Tibial nerve (tissue), 4 donors: ENCODE measurements around the gene NAA38. TPM values are rescaled to one million over a fixed set of nuclear protein-coding genes. Genes with fewer than 3 reads are reported as not detected.
A peak's percentile ranks its signal among the peaks of the same experiment; 100 is the strongest.

Source experiments
- DNase-seq, 2 donors: peaks; one replicate each; pipeline ENCODE4 v3.0.0-alpha.2; 2019; ENCODE audit warnings: low spot score in 2 of 2
- H3K27ac ChIP-seq, 4 donors: fragments of 200-600 bp; sonication (generic) in 3 of 4; one replicate each; pipeline ENCODE4 v1.5.1; 2017 to 2019; ENCODE audit warnings: mild to moderate bottlenecking in 1 of 4
- H3K27me3 ChIP-seq, 2 donors: fragments of 200-600 bp; sonication (generic) in 1 of 2; one replicate each; pipeline versions ENCODE4 v1.5.1 to v1.6.0; 2017 to 2019
- H3K36me3 ChIP-seq, 3 donors: fragments of 200-600 bp; sonication (generic); one replicate each; pipeline ENCODE4 v1.5.1; 2018 to 2019
- H3K4me1 ChIP-seq, 4 donors: fragments of 200-600 bp; sonication (generic) in 3 of 4; one replicate each; pipeline ENCODE4 v1.5.1; 2017 to 2019
- H3K4me3 ChIP-seq, 4 donors: fragments of 200-600 bp; sonication (generic) in 3 of 4; one replicate each; pipeline ENCODE4 v1.5.1; 2017 to 2019; ENCODE audit warnings: mild to moderate bottlenecking in 1 of 4, moderate library complexity in 1 of 4
- H3K9me3 ChIP-seq, 4 donors: fragments of 200-600 bp; sonication (generic) in 3 of 4; one replicate each; pipeline ENCODE4 v1.5.1; 2017 to 2019
- CTCF ChIP-seq, 5 experiments: fragments of 200-600 bp in 3 of 5; fragments of 450-650 bp in 2 of 5; sonication (generic) in 3 of 5; IDR thresholded peaks; one replicate each; pipeline ENCODE4 v1.5.1; 2016 to 2019; ENCODE audit warnings: antibody characterized with exemption in 5 of 5, mild to moderate bottlenecking in 3 of 5, moderate library complexity in 2 of 5
- EP300 ChIP-seq, 2 donors: sonication (generic); formaldehyde crosslinking; IDR thresholded peaks; one replicate each; pipeline ENCODE4 v1.6.1; 2017; ENCODE audit warnings: antibody characterized with exemption in 2 of 2, mild to moderate bottlenecking in 1 of 2
- POLR2A ChIP-seq, 2 donors: fragments of 450-650 bp; IDR thresholded peaks; one replicate each; pipeline ENCODE4 v1.6.1; 2017; ENCODE audit warnings: antibody characterized with exemption in 2 of 2, mild to moderate bottlenecking in 2 of 2, moderate library complexity in 2 of 2
- WGBS, 2 donors: methylation state at CpG; one replicate each; pipeline ENCODE4 v1.1.5; 2018; 5-methylcytosine and 5-hydroxymethylcytosine counted together
- total RNA-seq, 4 donors: library from RNA; depleted of rRNA; stranded (reverse); fragments of >200 nt; gene quantifications; one replicate each; pipeline ENCODE4 v1.1.0, GENCODE V29; 2016

Gene NAA38
- total RNA-seq, 4 donors from 2014 or later: 104 to 198 (median 167) TPM

GRCh38 chr17:7844292-7845154, 12.8 kb downstream of the NAA38 start:
- TF ChIP-seq EP300 (IDR thresholded peaks at IDR 0.05) (peak; percentile 69 to 92), POLR2A (IDR thresholded peaks at IDR 0.05) (peak; percentile 70 to 87), CTCF (IDR thresholded peaks at IDR 0.05) (peak in 2 of 5 experiments; percentile 25 to 40)
- Histone ChIP-seq H3K9me3 (no peaks in the 10 kb centered on the region), H3K4me3 (peak overlapping the region; percentile 59 to 77 (median 63)), H3K27me3 (no peaks in the 10 kb centered on the region), H3K36me3 (peaks cover 0 to 41% (median 15%) of the 10 kb centered on the region in 3 donors), H3K27ac (peak overlapping the region; percentile 93 to 99 (median 96)), H3K4me1 (peaks cover 0 to 50% (median 18%) of the 10 kb centered on the region in 4 donors)
- 1% methylated on average over 28 to 49 of the region's 71 CpGs for WGBS, 2 donors
- peak; percentile 76 to 88 for DNase-seq

- WGBS, 2 donors: 0 to 1% methylated on average over 55 to 57 of the region's 61 CpGs
- TF ChIP-seq CTCF (IDR thresholded peaks at IDR 0.05): peak in 1 of 5 experiments; percentile 5
- TF ChIP-seq POLR2A (IDR thresholded peaks at IDR 0.05): peak; percentile 11 to 43
- TF ChIP-seq EP300 (IDR thresholded peaks at IDR 0.05): no peak
- peaks cover 0 to 33% (median 14%) of the 10 kb centered on the region in 3 donors for H3K36me3 ChIP-seq
- H3K4me1 ChIP-seq: peaks cover 0 to 55% (median 21%) of the 10 kb centered on the region in 4 donors
- H3K27me3 ChIP-seq: no peaks in the 10 kb centered on the region
- DNase-seq: peak; percentile 59 to 72
- peak overlapping the region; percentile 59 to 77 (median 63) for H3K4me3 ChIP-seq
- peak overlapping the region; percentile 93 to 99 (median 96) for H3K27ac ChIP-seq
- H3K9me3 ChIP-seq: no peaks in the 10 kb centered on the region
Measured at GRCh38 chr17:7843536-7844291, 13.6 kb downstream of the NAA38 start.

GRCh38 chr17:7843257-7843535, 14.2 kb downstream of the NAA38 start:
- Histone ChIP-seq H3K4me3 (peak overlapping the region; percentile 59 to 77 (median 63)), H3K27ac (peak overlapping the region; percentile 93 to 99 (median 96)), H3K4me1 (peaks cover 0 to 60% (median 25%) of the 10 kb centered on the region in 4 donors), H3K9me3 (no peaks in the 10 kb centered on the region), H3K36me3 (peaks cover 0 to 28% (median 8%) of the 10 kb centered on the region in 3 donors), H3K27me3 (no peaks in the 10 kb centered on the region)
- DNase-seq: no peak
- WGBS, 2 donors: 0 to 1% methylated on average over 15 to 17 of the region's 17 CpGs
- no peak for TF ChIP-seq CTCF (IDR thresholded peaks at IDR 0.05)
- no peak for TF ChIP-seq EP300 (IDR thresholded peaks at IDR 0.05)
- TF ChIP-seq POLR2A (IDR thresholded peaks at IDR 0.05): no peak

GRCh38 chr17:7842380-7843256, 14.7 kb downstream of the NAA38 start:
- TF ChIP-seq EP300 (IDR thresholded peaks at IDR 0.05) (peak in 1 of 2 donors; percentile 79), CTCF (IDR thresholded peaks at IDR 0.05) (peak in 1 of 5 experiments; percentile 13), POLR2A (IDR thresholded peaks at IDR 0.05) (peak in 1 of 2 donors; percentile 45)
- Histone ChIP-seq H3K36me3 (peaks cover 0 to 22% (median 5%) of the 10 kb centered on the region in 3 donors), H3K4me1 (peaks cover 0 to 66% (median 30%) of the 10 kb centered on the region in 4 donors), H3K4me3 (peak overlapping the region; percentile 59 to 77 (median 63)), H3K27me3 (no peaks in the 10 kb centered on the region), H3K9me3 (no peaks in the 10 kb centered on the region), H3K27ac (peak overlapping the region; percentile 93 to 99 (median 96))
- peak; percentile 55 to 79 for DNase-seq
- WGBS, 2 donors: 0% methylated on average over 47 of the region's 47 CpGs
